Stimulated activated CD4-positive, alpha-beta T cell treated with anti-CD3 and anti-CD28 coated beads, Interleukin-15, amount 100 ng/mL, for 24 hours (primary cell): ENCODE data around the gene GPX2.

Experiments
- DNase-seq: peaks from one replicate; pipeline ENCODE4 v3.0.0-alpha.2; 2020

GPX2 gene

DNA sequence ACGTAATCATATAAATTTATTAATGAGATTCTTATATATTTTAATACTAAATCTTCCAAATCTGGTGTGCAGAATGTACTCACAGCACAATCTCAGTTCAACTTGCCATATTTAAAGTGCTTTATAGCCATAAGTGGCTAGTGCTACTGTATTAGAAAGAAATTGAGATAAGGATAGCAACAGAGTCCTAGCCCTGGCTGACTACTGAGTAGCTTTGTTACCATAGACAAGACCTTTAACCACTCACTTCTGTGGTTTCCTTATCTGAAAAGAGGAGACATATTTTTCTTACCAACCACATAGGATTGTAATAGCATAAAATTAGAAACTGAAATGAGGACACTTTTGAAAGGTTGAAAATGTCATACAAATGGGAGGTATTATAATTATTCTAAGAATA, 30.3 kb downstream of the GPX2 start:
- DNase-seq, result no peak

DNA sequence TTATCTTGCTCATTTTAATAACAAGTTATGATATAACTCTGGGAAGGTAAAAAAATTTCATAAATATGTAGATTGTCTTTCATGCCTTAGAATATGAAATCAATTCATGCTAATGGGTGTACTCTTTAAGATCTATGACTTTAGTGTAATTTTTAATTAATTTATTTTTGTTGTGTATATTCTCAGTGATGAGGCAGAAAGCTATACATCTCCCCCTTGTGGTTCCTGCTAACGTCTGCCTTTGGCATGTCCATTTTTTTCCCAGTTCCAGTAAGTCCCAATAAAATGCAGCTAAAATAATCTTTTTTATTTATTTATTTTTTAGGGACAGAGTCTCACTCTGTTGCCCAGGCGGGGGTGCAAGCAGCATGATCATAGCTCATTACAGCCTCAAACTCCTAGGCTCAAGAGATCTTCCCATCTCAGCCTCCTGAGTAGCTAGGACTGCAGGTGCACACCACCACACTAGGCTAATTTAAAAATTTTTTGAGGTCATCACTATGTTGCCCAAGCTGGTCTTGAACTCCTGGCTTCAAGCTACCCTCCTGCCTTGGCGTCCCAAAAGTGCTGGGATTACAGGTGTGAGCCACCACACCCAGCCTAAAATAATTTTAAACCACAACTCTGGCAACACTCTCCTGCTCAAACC, 31.6 kb downstream of the GPX2 start:
- DNase-seq, result no peak

DNA sequence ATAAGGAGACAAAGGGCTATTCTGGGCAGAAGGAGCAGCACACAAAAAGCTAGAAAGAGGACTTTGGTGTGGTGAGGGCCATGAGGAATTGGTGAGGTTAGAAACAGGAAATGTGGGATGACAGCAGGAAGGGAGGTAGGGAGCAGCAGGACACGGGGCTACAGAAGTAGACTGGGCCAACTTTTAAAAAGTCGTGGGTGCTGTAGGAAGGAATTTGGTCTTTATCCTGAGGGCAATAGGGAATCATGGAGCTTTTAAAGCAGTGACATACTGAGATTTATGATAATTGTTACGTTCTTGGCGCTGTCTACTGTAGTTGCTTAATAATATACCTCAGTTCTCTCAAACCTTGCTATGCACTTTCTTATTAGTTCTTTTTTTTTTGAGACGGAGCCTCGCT, 36.5 kb downstream of the GPX2 start:
- no peak for DNase-seq

DNA sequence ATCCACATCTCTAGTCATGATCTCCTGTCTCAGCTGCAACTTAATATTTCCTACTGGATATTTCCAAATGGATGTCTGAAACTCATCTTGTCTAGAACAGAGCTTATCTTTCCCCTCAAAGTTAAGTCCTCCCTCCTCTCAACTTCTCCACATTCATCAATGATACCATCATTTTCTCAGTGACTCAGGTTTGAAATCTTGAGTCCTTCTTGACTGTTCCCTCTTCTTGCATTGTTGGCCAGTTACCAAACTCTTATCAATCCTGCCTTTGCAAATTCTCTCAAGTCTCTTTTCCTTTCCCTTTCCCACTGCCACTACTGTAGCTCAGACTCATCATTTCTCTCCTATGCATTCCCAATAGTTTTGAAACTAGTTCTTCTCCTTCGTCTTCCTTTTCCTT, 42.6 kb downstream of the GPX2 start:
- DNase-seq, result no peak

DNA sequence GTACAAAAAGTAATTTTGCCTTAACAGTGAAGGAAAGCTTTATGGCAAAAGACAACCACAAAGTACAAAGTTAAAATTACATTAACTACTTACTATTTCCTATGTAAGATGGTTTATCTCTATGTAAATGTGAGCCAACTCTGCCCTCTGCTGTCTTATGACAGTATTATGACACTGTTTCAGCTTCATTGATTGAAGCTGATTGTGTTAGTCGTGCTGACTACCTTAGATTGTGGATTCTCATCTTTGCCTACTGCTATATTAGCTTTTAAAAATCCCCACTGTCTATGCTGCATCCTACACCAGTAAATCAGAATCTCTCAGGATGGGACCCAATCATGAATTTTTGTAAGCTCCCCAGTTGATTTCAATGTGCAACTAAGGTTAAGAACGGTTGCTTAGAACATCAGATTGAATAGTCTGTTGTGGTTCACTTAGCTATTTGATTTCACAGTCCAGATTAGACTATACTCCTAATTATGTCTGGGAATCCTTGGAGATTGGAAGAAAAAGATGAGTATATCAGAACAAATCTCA, 50.6 kb downstream of the GPX2 start:
- DNase-seq, result peak; percentile 22

DNA sequence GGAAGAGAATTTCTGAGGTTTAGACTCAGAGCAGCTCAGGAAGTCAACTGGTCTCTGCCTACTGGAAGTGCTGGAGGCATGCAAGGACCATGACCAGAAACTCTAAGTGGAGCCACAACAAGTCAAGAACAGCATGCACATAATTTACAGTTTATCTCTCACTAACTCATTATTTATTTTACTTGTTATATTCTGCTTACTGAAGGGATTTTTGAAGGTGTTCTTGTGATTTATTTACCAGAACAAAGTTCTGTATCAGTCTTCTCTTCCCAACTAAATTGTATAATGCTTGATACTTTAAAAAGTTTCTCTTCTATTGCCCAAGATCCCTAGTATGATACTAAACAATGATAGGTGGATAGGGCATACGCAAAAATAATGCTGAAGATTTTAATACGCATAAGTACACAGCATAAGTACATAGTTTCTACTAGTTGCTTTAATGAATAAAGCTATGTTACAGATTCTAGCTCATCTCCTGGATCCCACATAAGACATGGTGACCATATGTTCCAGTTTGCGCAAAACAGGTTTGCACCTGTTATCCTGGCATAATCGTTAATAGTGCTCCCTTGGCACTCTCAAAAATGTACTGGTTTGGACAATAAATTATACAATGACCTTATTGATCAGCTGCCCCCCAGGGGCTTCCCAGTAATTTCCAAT, 51.2 kb downstream of the GPX2 start:
- DNase-seq, result no peak

DNA sequence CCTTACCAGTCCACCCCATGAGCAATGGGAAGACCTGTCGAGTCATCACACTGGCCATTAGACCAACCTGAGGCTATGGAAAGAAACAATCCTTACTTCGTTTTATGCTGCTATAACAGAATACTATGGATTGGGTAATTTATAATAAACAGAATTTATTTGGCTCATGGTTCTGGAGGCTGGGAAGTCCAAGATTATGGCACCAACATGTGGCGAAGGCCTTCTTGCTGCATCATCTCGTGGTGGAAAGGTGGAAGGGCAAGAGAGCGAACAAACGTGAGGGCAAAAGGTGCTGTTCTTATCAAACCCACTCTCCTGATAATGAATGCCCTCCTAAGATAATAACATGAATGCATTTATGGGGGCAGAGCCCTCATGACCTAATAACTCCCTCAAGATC, 53.2 kb downstream of the GPX2 start:
- no peak for DNase-seq
